GM21423 (cell line): ENCODE data around the gene GNPAT.
A peak's percentile ranks its signal among the peaks of the same experiment; 100 is the strongest.

Experiments used
- ATAC-seq: cut with Tn5 transposase; IDR thresholded peaks from one replicate; pipeline ENCODE4 v1.9.1; 2021; ENCODE audit warnings: mild to moderate bottlenecking, moderate library complexity; ENCODE audit not compliant: unreplicated experiment

GNPAT gene

DNA sequence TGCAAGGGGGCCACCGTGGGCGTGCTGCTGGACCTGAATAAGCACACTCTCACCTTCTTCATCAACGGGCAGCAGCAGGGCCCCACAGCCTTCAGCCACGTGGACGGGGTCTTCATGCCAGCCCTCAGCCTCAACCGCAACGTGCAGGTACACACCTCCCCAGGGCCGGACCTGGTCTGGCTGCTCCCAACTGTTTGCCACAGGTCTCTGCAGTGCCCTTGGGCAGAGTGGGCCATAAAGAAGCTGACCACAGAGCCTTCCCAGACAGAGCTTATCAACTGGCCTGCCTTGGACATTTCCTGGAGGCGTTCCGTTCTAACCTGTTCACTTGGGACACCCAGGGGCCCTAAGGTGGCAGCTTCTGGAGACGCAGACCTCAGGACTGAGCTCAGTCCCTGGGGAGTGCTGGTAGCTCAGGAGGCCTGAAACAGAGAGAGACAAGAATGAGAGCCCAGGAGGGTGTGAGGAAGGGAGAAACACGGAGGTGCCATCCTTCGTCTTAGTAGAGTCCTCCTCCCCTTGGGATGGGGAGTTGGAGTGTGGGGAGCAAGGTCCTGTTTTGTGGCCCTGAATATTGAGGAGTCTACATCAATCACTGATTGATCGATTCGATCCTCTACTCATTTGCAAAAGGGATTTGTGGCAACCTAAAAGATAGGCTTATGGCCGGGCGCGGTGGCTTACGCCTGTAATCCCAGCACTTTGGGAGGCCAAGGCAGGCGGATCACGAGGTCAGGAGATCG is 27.0 kb upstream of the GNPAT start:
- ATAC-seq: no peak

DNA sequence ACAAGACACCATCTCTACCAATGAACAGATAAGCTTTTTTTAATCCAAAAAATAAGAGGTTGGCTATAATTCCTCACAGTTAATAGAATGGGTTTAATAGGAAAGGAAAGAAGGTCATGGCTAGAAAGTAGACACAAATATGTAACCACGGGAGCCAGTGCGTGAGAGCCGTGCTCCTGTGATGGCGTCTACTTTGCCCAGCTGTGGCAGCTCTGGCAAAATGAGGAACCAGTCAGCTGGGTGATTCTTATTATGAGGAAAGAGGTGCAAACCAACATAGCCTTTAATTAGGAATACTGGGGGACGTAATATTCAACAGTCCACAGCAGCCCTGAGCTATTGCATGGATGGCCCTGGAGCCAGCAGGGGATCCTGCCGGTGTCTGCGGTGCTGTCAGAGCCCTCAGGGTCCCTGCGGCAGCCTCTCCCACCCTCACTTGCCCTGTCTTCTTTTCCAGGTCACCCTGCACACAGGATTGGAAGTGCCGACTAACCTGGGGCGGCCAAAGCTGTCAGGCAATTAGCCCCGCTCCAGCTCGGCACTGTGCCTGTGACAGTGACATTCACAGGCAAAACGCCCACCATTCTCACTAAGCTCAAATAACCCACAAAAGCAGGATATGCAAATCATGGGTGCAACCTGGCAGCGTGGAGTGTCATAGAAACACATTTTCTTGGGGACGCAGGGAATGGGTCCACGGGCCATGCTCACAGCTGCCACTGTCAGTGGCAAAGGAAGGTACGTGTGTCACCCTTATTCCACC is 25.9 kb upstream of the GNPAT start:
- no peak for ATAC-seq

DNA sequence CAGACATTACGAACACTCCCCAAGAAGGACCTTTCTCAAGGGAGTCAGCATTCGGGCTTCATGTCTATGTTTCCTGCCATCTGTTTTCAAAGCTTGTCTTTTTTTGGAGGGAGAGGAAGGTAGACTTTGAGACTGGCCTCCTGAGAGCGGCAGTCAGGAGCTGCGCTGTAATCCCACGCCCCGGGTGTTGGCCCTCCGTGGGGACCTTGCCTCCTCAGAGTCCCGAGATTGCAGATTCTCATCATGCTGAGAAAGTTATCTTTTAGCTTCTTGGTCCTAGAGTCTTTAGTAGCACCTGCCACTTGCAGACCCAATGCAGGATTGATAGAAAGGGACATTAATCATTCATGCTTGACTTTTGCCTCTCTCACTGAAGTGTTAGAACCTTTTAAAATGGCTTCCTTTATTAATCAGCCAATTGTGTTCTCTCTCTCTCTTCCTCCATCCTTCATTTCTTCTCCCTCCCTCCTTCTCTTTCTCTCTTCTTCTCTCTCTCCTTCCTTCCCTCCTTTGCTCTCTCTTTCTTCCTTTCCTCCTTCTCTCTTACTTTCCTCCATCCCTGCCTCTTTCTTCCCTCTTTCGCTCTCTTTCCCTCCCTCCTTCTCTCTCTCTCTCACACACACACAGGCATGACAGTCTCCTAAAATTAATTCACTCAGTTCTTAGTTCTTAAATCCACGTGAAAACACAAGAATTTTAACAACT is 25.2 kb upstream of the GNPAT start:
- ATAC-seq: no peak

DNA sequence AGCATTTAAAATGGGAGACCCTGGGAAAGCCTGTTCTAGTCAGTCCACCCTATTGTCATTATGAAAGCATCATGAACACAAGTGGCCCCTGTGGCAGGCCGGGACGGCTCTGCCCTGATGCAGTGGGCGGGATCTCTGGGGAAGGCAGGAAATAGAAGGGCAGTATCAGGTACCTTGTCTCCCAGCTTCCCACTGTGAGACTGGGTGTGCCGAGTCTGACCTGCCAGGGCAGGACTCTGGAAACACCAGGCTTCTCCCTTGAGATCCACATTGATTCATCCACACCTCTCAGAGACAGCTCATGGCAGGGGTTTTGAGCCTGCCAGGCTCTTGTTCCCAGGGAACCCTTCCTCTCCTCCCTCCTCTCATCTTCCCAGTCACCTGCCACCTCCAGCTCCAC is 24.5 kb upstream of the GNPAT start:
- no peak for ATAC-seq

DNA sequence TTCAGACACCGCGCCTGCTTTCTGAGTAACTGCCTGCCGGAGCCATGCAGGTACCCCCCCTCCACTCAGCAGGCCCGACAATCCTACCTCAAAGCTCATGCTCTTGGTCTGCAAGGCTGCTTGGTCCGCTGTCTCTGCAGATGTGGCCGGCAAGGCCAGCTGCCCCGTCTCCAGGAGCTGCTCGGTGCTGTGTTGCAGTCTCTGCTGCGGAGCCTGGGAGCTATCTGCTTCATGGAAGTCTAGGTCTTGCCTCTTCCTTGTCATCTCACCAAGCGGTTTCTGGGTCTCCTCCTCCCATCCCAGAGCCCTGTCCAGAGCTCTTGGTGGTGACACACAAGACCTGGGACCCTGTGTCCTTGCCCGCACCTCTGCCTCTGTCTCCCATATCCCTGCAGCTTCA is 24.0 kb upstream of the GNPAT start:
- no peak for ATAC-seq

DNA sequence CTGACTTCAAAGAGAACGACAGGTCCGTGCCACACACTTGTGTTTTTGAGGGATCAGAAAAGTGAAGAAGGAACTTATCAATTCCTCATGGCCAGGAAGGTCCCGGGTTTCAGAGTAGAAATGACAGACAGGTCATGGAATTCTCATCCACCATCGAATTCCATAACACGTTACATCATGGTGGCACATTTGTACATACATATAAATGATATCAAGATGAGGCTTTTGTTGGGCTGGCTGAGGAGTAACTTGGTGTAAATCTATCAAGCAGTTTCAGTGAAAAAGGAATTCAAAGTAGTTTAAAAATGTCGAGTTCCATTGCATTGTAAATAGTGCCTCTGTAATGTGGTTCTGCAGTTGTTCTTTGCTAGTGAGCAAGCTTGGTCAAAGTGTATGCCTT is 22.9 kb upstream of the GNPAT start:
- ATAC-seq: no peak

DNA sequence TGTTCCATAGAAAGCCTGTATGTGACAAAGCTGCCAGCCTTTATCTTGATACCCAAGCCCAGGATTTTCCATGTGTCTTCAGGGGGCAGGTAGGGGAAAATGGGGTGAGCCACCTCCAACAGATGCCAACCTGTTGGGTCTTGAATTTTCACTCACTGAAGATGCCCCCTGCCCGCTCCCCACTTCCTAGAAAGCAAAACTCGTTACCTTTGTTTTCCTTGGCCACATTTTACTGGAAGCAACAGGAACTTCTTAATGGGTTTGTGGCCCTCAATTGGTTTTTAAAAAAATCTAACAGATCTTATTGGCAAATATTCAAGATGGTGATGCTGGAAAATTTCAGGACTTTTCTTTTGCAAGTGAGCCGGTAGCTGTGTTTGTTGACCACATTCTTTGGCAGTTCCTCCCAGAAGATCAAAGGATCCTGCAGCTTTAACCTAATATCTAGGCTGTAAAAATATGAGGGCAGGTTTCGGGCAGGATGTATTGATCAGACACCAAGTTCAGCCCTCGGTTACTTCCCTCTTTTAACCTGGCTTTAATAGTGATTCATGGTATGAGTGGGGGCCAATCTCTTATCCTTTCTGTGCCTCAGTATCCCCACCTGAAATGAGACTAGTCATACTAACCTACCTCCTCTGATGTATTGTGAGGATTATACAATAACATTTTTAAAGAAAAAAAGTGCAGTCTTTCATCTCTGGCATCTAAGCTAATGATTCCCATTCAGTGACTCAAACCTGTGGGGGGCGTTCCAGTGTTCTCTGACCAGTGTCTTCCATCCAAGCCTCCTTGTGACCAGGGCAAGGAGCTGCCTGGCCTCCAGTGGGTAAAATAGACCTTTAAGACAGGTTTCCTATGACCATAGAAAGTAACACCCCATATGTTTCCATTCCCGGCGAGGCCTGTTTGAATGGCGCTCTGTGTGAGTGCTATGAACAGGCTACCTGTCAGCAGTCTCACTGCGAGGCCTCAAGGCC is 21.3 kb upstream of the GNPAT start:
- ATAC-seq: no peak

DNA sequence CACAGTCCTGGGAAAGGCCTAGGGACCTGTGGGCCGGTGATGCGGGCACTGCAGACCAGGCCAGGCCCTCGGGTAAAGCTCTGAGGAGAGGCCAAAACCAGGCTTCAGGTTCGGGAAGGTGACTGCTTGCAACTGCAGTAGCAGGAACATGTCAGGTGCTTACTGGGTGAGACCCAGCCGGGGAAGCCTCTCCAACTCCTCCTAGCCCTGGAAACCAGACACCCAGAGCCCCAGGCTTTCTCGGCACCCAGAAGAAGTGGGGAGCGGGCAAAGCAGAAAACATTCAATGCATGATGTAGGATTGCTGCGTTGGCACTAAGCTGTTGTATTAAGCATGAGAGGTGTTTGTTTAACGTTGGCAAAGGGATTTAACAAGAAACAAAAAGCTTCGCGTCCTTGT is 20.2 kb upstream of the GNPAT start:
- no peak for ATAC-seq

DNA sequence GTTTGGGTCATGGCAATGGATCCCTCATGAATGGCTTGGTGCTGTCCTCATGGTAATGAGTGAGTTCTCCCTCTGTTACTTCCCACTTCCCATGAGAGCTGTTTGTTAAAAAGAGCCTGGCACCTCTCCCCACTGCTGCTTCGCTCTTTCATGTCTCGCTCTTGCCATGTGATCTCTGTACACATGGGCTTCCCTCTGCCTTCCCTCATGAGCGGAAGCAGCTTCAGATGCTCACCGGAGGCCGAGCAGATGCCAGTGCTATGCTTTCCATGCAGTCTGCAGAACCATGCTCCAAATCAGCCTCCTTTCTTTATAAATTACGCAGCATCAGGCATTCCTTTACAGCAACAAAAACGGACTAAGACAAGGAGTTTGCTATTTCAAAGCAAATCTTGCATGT is 14.9 kb upstream of the GNPAT start:
- no peak for ATAC-seq

DNA sequence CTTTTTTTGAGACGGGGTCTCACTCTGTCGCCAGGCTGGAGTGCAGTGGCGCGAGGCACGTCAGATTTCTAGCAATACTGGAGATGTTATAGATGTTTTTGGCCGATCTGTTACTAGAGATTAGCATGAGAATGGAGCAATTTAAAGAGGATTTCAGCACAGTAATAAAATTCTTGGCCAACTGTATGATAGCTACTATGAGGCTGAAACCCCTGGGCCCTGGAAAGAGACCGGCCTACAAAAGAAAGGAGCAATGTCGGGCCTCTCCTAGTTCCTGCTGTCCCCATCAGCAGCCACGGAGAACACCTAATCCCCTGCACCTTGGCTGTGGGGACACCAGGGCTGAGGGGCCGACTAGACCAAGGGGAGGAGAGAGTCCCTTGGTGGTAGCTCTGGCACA is 9.5 kb upstream of the GNPAT start:
- no peak for ATAC-seq

DNA sequence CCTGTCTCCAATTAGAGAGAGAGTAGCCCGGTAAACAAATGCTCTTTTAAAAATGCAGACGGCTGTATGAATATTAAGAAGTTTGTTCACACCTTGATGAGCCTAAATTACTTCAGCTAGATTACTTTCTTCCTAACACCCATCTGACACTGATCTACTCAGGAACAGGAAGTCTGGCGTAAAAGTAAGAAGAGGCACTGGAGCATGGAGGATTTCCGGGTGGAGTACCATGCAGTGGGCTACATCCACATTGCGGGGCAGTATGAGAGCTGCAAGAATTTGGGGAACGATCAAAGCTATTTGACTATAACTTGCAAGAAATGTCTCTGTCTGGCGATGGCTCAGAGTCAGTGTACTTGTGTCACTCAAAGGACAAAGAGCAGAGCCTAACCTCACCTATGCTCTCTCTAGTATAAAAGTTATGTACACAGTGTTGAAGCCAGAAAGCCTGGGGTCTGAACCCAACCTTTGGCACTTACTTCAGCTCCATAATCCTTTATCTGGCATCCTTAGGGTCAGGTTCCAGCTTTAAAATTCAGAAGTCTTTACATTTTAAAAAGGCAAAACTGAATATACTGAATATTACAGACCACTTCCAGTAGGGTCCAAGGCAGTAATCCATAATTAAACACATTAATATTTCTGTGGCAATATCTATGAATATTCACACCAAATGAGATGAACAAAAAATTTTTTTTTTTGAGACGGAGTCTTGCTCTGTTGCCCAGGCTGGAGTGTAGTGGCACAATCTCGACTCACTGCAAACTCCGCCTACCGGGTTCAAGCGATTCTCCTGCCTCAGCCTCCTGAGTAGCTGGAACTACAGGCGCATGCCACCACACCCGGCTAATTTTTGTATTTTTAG is 7.9 kb upstream of the GNPAT start:
- peak; percentile 87 for ATAC-seq

DNA sequence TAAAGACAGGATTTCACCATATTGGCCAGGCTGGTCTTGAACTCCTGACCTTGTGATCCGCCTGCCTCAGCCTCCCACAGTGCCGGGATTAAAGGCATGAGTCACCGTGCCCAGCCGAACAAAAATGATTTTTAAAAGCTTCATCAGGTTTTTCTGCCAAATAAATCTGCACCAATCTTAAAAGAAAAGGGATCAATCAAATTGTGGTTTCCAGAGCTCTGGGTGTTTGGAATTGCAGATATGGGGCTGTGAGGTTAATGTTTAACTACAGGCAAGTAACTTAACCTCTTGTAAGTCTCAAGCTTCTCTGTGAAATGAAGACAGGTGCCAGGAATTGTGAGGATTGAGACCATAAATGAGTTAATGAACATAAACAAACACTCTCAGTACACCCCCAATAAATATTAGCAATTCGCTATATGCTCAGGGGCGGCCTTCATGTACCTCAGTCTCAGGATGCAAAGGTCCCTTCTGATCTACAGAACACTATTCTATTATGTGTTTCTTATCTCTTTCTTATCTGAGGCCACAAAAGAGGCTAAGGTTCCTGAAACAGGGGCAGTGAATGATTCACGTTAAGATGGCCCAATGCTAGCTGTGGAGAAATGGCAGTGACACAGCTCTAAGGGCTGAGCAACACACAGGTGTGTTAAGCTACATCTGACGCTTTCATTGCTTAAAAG is 7.1 kb upstream of the GNPAT start:
- ATAC-seq: no peak

DNA sequence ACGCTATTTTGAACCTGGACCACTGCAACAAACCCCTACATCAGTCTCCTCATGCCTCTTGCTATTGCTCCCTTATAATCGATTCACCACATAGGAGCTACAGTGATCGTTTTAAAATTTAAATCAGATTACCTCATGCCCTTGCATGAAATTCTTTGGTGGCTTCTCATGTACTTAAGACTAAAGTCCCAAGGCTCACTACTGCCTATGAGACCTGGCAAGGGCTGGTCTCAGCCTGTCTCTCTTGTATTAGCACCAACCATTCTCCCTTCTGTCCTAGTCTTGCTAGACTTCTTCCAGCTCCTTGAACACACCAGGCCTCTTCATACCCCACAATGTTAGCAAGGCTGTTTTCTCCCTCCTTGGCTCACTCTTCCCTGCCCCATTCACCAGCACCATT is 6.5 kb upstream of the GNPAT start:
- ATAC-seq: no peak

DNA sequence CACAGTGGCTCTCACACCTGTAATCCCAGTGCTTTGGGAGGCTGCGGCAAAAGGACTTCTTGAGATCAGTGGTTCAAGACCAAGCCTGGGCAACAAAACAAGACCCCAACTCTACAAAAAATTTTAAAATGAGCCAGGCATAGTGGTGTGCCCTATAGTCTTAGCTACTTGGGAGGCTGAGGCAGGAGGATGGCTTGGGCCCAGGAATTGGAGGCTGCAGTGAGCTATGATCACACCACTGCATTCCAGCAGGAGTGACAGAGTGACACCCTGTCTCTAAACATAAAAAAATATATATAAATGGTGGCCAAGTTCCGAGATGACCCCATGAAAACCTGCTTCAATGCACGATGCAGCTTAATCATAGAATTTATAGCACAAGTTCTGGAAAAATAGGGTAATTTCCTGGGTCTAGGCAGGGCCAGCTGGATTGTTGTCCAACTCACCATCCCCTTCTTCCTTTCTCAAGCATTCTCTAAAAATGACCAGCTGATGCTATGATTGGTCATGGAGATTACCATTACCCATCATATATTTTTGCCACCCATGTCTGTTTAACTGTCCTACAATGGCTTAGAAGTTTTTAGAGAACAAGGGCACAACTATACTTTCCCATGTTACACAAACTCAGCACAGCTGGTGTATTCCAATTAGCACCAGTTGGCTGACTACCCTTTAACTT is 5.3 kb upstream of the GNPAT start:
- ATAC-seq: no peak

DNA sequence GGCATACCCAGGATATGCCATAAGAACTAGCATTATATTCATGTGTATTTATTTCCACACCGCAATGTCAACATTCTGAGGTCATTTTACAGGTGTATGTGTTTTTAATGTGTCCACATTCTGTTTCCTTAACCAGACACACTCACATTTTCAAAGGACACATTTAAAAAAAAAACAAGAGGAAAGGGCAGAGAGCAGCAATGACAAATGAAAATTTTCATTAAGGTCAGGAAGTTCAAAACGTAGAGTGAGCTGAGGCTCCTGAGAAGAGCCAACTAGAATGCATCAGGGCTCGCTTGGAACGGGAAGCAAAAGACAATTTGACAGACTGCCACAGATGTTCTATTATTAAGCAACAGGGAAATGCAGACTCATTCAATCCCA is 4.8 kb upstream of the GNPAT start:
- no peak for ATAC-seq

DNA sequence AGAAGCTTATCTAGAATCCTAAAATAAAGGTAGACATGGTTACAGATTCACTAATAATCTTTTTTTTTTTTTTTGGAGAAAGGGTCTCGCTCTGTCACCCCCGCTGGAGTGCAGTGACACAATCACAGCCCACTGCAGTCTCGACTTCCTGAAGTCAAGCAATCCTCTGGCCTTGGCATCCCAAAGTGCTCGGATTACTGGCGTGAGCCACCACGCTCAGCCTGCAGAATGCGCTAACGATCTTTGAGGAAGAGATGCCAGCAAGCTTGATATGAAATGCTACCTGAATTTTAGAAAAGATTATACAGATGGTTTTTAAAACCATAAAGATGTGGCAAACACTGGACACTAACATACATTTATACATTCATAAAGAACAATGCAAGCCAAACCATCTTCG is 4.1 kb upstream of the GNPAT start:
- ATAC-seq: no peak

DNA sequence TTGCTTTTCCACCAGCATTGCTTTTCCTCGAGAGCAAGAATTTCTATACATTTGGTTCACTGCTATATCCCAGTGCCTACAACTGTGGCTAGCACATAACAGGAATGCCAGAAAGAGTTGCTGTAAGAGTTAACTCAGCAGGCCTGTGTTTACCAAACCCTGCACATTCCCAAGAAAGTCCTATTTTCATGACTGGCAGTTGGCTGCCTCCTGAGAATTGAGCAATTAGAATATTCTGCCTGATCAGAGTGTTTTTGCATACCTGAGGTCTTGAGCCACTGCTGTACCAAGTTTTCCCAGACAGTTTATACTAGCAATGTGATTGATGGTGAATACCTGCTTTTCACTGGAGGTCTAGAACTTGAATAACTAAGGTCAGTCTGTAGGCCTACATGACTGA is 2.7 kb upstream of the GNPAT start:
- no peak for ATAC-seq

DNA sequence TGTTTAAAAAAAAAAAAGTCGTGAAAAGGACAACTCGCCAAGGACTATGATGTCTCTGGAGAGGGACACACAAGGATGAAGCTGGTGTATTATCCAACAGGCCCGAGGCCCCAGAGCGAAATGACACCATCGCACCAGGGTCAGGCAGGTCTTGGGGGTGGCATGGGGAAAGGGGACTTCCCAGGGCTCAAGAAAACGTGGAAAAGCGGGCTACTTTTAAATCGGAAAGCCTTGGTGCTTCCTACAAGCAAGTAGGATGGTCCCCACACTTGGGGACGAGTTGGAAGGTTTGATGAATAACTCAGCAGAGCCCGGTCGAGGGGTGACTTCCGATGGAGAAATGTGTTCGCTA is 505 bp upstream of the GNPAT start:
- ATAC-seq: no peak

DNA sequence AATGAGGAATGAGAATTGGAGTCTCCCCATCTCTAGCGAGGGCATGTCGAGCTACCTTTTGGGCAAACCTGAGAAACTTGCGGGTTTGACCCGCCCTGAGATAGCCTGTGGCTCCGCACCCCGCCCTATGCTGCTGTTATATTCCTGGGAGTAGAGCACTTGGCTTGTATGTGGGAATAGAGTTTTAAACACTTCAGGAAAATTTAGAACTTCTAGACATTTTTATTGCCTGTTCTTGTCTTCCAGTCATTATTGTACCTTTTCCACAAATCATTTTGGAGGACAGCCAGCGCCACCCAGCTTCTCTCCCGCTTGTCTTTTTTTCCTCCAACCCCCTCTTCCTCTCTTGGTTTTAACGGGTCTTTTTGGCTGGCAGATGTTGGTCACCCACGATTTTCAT is 738 bp downstream of the GNPAT start:
- ATAC-seq: no peak
